Astrocyte (in vitro differentiated cells and primary cell): Measurements from ENCODE around the gene ANK3.

Experiments
- CTCF ChIP-seq: IDR thresholded peaks from 2 replicates; pipeline ENCODE4 v1.5.1; 2011; ENCODE audit warnings: low read depth, mild to moderate bottlenecking, inconsistent platforms, low read length, moderate library complexity; ENCODE audit not compliant: insufficient read depth
- EZH2 ChIP-seq: IDR thresholded peaks from 2 replicates; pipeline ENCODE4 v1.6.1; 2012; ENCODE audit warnings: mild to moderate bottlenecking, low read length, inconsistent platforms; ENCODE audit not compliant: insufficient read depth

- no peak for TF ChIP-seq CTCF
- no peak for TF ChIP-seq EZH2
Observed at GRCh38 chr10:60044971-60045370, 344.7 kb downstream of the ANK3 start.
